ENCODE results near the gene ARF6.

DNA sequence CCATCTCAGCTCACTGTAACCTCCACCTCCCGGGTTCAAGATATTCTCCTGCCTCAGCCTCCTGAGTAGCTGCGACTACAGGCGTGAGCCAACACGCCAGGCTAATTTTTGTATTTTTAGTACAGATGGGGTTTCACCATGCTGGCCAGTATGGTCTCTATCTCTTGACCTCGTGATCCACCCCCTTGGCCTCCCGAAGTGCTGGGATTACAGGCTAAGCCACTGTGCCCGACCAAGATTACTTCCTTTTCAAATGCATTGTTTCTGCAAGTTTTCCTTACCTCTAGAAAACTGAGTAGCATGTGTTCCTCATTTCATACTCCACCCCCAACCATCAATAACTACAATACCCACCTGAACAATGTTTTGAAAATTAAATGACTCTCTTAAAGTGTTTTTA, 13.1 kb downstream of the ARF6 start:
- no peak for TF ChIP-seq EP300 (IDR thresholded peaks at IDR 0.05)
- TF ChIP-seq, protein P1, sequence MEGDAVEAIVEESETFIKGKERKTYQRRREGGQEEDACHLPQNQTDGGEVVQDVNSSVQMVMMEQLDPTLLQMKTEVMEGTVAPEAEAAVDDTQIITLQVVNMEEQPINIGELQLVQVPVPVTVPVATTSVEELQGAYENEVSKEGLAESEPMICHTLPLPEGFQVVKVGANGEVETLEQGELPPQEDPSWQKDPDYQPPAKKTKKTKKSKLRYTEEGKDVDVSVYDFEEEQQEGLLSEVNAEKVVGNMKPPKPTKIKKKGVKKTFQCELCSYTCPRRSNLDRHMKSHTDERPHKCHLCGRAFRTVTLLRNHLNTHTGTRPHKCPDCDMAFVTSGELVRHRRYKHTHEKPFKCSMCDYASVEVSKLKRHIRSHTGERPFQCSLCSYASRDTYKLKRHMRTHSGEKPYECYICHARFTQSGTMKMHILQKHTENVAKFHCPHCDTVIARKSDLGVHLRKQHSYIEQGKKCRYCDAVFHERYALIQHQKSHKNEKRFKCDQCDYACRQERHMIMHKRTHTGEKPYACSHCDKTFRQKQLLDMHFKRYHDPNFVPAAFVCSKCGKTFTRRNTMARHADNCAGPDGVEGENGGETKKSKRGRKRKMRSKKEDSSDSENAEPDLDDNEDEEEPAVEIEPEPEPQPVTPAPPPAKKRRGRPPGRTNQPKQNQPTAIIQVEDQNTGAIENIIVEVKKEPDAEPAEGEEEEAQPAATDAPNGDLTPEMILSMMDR (IDR thresholded peaks at IDR 0.05): no peak
- no peak for TF ChIP-seq POLR2A (IDR thresholded peaks at IDR 0.05; ENCODE audit: low read depth)
